ENCODE data around the gene SLC44A5. TPM values are rescaled to one million over a fixed set of nuclear protein-coding genes. Genes with fewer than 3 reads are reported as not detected.
"Not testable (repeated sequence)": the region's sequence is repeated elsewhere in the genome, so short reads cannot be mapped to it uniquely, and the experiment has no call there.

Gene SLC44A5
- total RNA-seq, 4 donors from 2014 or later = 0.25 to 0.37 (median 0.34) TPM

- DNase-seq (ENCODE audit: low spot score) (no peak), ATAC-seq (ENCODE audit: low FRiP score) (no peak)
- no peak for TF ChIP-seq CTCF (IDR thresholded peaks at IDR 0.05)
Observed at GRCh38 chr1:75366595-75366994, 244.3 kb downstream of the SLC44A5 start.

GRCh38 chr1:75361260-75361659, 249.7 kb downstream of the SLC44A5 start:
- ATAC-seq (ENCODE audit: low FRiP score) (no peak), DNase-seq (ENCODE audit: low spot score) (no peak)
- TF ChIP-seq CTCF (IDR thresholded peaks at IDR 0.05) = no peak

- ATAC-seq (ENCODE audit: low FRiP score); DNase-seq (ENCODE audit: low spot score): not testable (repeated sequence)
Observed at GRCh38 chr1:75354267-75354666, 256.6 kb downstream of the SLC44A5 start.

GRCh38 chr1:75353051-75353450, 257.9 kb downstream of the SLC44A5 start:
- TF ChIP-seq CTCF (IDR thresholded peaks at IDR 0.05) = no peak
- ATAC-seq (ENCODE audit: low FRiP score) (no peak), DNase-seq (ENCODE audit: low spot score) (no peak)

- no peak for TF ChIP-seq CTCF (IDR thresholded peaks at IDR 0.05)
- ATAC-seq (ENCODE audit: low FRiP score) (no peak), DNase-seq (ENCODE audit: low spot score) (no peak)
Observed at GRCh38 chr1:75345538-75346292, 265.2 kb downstream of the SLC44A5 start.

GRCh38 chr1:75342786-75343185, 268.1 kb downstream of the SLC44A5 start:
- no peak for DNase-seq (ENCODE audit: low spot score)
- ATAC-seq (ENCODE audit: low FRiP score) = no peak
- TF ChIP-seq CTCF (IDR thresholded peaks at IDR 0.05) = no peak

GRCh38 chr1:75341537-75341936, 269.4 kb downstream of the SLC44A5 start:
- TF ChIP-seq CTCF (IDR thresholded peaks at IDR 0.05) = no peak
- DNase-seq (ENCODE audit: low spot score) = no peak
- no peak for ATAC-seq (ENCODE audit: low FRiP score)

Measured in omental fat pad (tissue), 4 donors.